RPMI7951 (cell line): ENCODE results near the gene GPC1. TPM values are rescaled to one million over a fixed set of nuclear protein-coding genes. Genes with fewer than 3 reads are reported as not detected.
A peak's percentile ranks its signal among the peaks of the same experiment; 100 is the strongest.
"Not testable (repeated sequence)": the region's sequence is repeated elsewhere in the genome, so short reads cannot be mapped to it uniquely, and the experiment has no call there.

ENCODE experiments used
- DNase-seq: peaks from one replicate; pipeline ENCODE4 v3.0.0-alpha.2; 2012; ENCODE audit warnings: low read depth
- total RNA-seq: library from RNA; depleted of rRNA; stranded (reverse); fragments of >200 nt; shearing (Covaris generic); gene quantifications from 2 replicates; pipeline ENCODE4 v1.2.3, GENCODE V29; 2014; rRNA removed

GPC1 gene, protein sequence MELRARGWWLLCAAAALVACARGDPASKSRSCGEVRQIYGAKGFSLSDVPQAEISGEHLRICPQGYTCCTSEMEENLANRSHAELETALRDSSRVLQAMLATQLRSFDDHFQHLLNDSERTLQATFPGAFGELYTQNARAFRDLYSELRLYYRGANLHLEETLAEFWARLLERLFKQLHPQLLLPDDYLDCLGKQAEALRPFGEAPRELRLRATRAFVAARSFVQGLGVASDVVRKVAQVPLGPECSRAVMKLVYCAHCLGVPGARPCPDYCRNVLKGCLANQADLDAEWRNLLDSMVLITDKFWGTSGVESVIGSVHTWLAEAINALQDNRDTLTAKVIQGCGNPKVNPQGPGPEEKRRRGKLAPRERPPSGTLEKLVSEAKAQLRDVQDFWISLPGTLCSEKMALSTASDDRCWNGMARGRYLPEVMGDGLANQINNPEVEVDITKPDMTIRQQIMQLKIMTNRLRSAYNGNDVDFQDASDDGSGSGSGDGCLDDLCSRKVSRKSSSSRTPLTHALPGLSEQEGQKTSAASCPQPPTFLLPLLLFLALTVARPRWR
- 13.9 and 24.1 TPM in 2 replicates for total RNA-seq

DNA sequence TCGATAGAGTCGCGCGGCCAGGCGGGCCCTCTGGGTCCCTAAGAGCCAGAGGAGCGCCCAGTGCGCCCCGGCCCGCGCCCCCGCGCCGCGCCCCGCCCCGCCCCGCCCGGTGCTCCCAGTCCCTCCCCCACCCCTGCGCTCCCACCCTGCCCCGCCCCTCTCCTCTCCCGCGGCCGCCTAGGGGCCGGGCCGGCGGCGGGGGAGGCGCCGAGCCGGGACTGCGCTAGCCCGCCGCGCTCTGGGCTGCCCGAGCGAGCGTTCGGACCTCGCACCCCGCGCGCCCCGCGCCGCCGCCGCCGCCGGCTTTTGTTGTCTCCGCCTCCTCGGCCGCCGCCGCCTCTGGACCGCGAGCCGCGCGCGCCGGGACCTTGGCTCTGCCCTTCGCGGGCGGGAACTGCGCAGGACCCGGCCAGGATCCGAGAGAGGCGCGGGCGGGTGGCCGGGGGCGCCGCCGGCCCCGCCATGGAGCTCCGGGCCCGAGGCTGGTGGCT lies at the start of gene GPC1:
TSS of gene GPC1 (plus strand) at position 207 of the 491 bp plus-strand sequence. CDS start at position 463, 256 bp downstream.
- peak; percentile 76 for DNase-seq

DNA sequence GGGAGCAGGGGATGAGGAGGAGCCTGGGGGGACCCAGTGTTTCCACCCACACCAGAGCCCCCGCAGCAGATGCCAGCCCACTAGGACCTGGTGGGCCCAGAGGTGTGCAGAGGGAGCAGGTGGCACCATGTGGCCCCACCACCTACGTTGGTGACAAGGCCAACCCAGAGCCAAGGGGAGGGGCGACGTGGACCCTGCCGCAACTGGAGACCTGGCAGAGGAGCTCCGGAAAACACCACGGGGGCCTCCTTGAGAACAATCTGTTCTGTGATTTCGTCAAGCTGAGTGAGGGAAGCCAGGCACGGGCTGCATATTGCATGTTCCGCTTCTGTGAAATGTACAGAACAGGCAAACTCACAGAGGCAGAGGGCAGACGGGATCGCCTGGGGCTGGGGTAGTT lies 49.1 kb upstream of the GPC1 start:
- DNase-seq: no peak

DNA sequence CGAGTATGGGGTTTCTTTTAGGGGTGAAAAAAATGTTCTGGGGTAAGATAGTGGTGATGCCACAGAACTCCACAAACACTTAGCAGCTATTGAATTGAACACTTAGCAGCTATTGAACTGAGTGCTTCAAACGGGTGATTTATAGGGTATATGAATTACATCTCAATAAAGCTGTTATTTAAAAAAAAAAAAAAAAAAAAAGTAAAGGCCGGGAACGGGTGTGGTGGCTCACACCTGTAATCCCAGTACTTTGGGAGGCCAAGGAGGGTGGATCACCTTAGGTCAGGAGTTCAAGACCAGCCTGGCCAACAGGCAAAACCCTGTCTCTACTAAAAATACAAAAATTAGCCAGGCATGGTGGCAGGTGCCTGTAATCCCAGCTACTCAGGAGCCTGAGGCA lies 48.7 kb upstream of the GPC1 start:
- not testable (repeated sequence) for DNase-seq

DNA sequence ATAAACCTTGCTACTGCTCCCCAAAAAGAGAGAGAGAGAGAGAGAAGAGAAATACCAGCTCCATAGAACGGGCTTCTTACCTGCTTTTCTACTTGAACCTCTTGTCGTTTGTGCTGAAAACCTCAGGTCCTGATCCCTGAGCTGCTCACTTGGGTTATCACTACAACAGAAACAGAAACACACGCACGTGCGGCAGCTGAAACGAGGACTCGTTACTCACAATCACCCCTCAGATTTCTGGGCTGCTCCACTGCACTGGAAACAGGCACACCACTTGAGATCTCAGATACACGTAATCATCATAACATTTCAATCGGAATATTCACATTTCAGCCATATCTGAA lies 48.2 kb upstream of the GPC1 start:
- no peak for DNase-seq

DNA sequence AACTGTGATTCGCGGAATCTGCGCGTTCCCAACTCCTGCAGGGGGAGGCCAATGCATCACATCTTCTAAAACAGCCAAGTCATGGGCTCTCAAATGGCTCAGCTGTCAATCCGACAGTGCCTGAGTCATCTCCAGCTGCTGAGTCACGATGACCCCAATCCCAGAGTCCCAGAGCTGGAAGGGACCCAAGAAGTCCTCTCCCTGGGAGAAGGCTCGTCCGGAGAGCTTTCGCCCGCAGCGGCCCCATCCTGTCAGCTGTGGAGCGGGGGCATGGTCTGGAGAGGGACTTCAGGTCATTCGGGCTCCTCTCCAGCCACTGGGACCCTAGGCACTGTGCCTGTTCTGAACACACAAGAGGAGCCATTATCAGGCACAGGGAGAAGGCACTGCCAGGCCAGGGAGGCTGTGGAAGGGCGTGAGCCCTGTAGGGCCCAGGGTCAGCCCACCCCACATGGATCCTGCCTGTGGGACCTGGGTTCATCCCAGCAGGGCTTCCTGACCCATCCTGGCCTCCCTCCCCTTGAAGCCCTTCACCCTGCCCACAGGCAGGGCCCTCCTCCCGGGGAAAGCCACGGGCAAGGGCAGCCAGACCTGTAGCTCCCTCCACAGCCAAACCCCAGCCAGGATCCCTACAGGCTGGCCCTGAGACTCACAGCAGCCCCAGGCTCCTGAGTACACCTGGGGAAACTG lies 47.6 kb upstream of the GPC1 start:
- peak; percentile 98 for DNase-seq

DNA sequence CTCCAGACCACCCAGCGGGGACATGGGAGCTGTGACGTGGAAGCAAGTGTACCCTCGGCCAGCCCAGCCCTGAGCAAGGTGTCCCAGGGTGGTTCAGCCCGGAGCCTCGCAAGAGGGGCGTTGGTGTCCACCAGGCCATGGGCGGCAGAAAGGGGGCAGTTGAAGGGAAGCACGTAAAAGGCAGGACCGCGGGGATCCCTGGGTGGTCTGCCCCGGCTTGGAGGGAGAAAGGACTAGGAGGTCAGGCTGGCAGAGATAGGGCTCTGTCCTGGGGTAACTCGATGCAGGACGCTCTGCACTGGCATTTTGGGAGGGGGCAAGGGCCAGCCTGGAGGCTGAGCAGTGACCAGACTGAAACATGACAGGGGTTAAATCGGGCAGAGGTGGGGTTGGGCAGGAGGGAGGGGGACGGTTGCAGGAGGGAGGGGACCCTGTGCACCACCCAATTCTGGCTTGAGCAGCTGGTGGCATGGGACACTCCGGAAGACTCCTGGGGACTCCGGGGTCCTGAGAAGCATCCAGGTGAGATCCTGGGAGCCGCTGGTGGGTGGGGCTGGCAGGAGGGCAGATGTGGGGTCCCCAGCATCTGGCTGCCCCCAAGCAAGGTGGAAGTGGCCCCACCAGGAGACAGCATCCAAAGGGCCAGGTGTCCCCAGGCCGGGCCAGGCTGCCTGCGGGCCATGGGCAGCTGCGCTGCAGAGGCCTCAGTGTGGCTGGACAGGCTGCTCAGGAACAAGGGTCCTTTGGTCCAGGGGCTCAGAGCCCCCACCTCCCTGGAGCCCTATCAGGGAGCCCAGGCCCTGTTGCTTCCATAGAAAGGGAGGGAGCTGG lies 46.8 kb upstream of the GPC1 start:
- no peak for DNase-seq

DNA sequence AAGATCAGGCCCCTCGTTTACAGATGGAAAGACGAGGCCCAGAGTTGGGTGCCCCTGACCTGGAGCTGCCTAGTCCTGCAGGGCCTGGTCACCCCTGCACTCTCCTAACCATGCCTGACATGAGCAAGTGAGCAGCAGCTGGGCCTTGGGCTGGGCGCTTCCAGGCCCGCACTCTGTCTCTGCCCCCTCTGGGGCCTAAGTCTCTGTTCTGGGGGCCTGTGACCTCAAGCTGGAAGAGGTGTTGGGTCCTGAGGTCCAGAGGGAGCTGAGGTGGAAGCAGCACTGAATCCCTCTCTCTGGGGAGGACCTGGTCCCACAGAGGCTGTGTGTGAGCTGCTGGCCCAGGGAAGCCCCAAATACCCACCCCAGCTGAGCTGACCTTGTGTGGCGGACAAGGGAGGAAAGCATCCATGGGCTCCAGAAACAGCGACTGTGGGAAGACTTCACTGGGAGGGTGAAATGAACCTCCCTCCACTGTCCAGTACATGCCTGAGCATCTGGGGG lies 46.1 kb upstream of the GPC1 start:
- no peak for DNase-seq

DNA sequence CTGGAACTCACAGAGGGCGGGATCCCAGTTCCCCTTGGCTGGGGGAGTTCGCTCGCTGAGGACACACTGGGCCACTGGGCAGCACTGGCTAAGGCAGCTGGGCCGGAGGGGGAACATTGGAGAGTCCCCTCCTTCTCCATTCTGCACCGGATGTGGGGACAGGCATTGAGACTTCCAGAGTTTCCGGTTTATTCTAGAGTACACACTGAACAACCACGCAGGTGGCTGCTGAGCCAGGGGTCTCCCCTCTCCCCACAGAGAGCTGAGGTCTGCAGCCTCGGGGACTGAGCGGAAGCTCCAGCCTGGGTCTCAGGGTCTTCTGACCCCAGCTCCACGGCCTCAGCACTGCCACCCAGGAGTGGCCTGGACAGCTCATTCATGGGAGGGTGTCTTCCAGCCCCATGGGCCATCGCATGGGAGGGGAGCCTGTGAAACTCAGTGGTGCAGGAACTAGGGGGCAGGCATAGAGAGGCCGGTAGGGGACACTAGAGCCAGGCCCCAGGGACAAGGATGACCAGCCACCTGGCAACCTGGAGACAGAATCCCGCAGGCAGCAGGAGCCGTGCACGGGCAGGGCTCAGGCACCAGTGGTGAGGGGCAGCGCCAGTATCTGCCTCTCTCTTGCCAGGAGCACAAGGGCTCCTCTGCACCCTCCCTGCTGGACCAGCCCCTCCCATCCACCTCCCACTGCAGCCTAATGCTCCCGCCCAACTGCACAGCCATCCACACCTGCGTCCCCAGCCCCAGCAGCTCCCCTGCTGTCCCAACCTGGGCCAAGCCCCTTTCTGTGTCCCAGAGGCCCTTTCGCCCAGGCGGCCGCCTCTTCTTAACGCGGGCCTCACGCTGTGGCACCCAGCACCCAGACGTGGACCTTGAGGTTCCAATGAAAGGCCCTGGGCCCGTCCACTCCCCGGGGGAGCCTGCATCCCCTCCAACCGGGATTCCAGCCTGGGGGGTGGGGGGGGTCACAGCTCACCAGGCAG lies 45.1 kb upstream of the GPC1 start:
- DNase-seq: no peak

DNA sequence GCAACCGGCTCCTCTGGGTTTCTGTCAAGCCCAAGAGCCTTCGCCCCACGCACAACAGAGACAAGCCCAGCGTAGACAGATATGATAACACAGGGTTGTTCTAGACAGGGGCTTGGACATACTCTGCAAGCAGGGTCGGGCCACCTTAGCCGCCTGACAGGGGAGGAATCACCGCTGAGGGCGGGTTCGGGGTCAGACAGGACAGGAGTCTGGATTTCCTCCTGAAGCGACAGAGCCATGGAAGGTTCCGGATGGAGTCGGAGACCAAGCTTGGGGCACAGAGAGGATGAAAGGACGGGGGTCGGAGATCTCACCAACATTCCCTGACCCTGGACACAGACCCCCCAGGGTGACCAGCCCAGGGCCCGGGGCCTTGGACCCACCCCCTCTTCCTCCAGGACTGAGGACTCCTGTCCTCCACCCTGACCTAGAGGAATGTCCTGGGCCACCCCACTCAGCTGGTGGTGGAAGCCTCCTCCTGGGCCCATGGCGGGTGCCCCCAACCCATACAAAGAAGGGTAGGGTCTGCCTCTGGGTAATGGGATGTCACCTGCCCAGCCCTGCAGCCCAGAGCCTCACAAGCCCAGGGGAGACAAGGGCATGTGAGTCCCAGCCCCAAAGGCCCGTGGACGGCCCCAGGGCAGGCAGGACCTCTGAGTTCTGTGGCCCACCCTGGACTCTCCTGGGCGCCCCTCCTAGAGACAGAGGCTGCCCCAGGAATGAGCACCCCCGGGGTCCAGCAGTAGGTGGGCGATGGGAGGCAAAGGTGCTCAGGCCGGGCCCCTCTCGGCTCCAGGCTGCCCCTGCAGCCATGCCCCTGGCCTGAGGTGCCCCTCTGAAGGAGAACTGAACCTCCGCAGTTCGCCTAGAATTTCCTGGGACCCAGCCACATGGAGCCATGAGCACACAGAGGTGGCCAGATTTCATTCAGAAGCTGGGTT lies 44.1 kb upstream of the GPC1 start:
- no peak for DNase-seq

DNA sequence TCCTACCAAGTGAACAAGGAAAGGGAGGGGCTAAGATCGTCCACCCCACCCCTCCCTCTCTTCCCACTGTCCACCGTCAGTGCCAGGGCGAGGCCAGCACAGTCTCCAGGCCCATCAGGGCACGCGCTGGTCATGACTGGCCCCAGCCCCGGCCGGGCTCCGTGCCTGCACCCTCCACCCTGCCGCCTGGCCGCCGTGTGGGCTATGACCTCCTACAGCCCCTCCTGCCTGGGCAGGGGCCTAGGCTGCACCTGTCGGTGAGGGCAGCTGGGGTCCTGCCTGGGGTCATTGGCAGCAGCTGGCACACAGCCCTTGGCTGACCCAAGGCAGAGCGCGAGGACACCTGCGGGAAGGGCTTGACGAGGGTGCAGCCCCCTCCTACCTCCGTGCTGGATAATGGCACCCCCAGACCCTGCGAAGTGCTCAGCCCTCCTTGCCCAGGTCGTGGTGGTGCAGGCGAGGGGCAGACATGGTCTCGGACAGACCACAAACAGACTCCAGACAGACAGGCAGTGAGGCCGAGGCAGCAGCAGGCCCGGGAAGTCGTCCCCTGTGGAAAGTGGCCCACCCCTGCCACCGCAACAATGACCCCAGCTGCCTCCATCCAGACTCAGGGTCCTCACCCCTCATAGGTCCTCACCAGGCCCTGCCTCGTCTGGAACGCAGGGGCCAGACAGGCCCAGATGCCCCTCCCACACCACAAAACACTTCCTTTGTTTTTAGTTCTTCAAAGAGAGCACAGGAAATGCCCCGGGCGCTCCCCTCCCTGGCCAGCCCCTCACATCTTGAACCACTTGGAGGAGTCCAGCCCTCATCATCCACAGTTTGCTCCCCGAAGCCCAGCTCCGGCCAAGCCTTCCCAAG lies 43.1 kb upstream of the GPC1 start:
- peak; percentile 89 for DNase-seq

DNA sequence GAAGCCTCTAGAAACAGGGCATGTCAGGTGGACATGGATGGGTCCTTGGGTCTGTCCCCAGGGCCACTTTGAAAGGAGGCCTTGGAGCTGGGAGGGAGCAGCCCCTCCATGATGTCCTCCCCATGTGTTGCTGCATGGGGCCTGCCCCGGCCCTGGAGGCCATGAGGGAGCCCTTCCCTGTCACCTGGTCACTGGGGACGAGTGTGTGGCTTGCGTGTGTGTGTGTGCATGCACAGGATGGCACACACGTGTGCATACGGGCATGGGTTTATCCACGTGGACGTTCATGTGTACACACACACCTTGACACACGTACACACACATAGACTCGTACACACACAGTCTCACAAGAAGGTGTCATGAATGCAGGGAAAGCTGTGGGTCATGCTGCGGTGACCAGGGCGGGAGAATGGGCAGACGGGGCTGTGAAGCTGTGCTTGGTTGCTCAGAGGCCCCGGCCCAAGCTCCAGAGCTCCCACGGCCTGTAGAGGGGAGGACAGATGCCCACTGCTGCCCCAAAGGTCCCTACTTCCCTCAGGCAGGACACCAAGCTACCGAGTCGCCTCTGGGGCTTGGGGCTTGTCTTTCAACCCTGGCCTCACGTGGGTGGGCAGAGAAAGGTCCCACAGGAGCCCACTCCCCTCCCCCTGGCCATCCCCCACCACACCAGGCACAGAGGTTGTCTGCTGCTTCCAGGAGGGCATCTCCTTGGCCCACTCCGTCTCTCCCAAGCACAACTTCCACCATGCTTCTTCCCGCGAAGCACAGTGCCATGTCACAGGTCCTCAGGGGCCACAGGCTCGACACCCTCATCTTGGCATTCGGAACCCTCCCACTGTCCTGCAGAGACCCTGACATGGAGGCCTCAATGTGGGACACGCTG lies 42.3 kb upstream of the GPC1 start:
- no peak for DNase-seq

DNA sequence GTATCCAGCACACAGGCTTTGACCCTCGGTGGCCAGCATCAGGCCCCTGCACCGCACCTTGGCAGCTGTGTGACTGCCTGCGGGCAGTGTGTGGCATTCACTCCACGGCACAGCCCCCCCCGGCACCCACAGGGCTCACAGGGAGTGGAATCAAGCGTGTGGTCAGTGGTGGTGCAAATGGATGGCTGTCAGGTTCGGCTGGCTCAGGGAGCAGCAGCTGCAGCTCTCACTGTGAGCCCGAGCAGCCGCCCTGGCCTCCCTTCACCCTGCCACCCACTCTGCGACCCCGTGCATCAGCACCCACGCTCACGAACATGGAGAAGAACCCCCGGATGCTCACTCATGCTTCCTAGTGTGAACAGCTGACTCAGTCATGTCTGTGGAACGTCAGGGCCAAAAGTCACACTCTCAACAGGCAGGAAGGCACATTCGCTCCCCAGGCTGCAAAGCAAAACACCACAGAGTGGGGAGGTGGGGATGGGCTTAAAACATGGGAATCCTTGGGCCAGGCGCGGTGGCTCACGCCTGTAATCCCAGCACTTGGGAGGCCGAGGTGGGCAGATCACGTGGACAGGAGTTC lies 41.5 kb upstream of the GPC1 start:
- DNase-seq: no peak

DNA sequence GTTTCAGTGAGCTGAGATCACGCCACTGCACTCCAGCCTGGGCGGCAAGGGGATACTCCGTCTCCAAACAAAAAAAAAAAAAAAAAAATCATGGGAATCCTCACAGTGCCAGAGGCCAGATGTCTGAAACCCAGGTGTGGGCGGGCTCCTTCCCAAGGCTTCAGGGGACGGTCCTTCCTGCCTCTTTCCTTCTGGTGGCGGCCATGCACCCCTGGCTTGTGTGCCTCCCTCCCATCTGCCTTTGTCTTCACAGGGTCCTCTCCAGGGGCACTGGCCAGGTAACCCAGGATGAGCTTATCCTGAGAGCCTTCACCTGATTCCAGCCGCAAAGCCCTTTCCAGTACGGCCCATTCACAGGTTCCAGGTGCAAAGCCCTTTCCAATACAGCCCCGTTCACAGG lies 40.9 kb upstream of the GPC1 start:
- DNase-seq: no peak

DNA sequence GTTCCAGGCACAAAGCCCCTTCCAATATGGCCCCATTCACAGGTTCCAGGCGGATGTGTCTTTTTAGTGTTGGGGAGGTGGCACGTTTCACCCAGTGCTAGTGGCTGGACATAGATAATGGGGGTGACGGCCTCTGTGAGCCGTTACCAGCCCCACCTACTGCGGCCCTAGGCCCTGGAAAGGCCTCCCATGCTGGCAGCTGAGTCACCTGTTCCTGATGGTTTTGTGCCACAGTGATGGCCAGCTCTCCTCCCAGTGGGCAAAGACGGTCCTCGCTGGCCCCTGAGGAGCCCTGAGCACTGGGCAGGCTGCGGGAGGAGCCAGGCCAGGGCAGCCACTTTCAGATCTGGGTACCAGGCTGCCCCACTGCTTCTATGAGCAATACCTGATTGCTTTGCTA lies 40.0 kb upstream of the GPC1 start:
- no peak for DNase-seq

DNA sequence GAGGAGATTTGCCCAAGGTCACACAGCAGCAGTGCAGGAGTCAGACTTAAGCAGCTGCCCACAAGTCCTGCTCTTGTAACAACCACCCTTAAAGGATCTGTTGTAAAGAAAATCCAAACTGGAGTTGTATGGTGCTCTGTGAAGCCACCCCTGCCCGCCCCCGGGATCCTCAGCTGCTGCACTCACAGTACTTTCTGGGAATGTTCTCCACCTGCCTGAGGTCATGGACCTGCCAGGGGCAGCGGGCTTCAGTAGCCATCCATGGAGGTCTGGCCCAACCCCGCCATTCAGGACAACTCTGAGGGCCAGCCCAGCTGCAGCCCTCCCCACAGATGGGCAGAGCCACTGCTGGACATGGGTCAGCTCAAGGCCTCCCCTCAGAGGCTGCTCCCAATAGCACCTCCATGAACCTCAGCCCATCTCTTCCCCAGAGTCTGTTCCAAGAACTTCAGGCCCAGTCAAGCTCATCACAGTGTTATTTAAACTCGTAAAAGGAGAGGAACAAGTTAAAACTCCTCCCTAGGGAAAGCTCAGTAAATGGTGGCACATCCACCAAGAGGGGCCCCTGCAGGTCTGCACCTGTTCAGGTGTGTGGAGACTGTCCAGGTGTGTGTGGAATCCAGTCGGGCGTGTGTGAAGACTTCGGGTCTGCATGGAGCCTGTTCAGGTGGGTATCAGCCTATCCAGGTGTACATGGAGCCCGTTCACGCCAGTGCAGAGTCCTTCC lies 39.4 kb upstream of the GPC1 start:
- DNase-seq: no peak
